ENCODE data around the gene CACNA2D2.

Gene CACNA2D2

GRCh38 chr3:50470658-50471057, 32.8 kb downstream of the CACNA2D2 start:
- no peaks in the 10 kb centered on the region for H3K9me3 ChIP-seq (ENCODE audit: control insufficient read depth, low read length)
- H3K4me3 ChIP-seq (ENCODE audit: insufficient read depth, low read depth, low read length) = no peak overlapping the region
- WGBS, 2 experiments = 83 to 94% methylated on average over 9 to 11 of the region's 12 CpGs
- peaks cover 6% of the 10 kb centered on the region for H3K4me1 ChIP-seq (ENCODE audit: control insufficient read depth, insufficient read depth, low read length)
- no peaks in the 10 kb centered on the region for H3K27me3 ChIP-seq (ENCODE audit: control insufficient read depth, insufficient read depth, low read length, poor library complexity, severe bottlenecking)
- H3K27ac ChIP-seq (ENCODE audit: insufficient read depth, low read depth, low read length, poor library complexity, severe bottlenecking) = no peak overlapping the region
- no peaks in the 10 kb centered on the region for H3K36me3 ChIP-seq (ENCODE audit: control insufficient read depth, insufficient read depth, low read length)

DNA sequence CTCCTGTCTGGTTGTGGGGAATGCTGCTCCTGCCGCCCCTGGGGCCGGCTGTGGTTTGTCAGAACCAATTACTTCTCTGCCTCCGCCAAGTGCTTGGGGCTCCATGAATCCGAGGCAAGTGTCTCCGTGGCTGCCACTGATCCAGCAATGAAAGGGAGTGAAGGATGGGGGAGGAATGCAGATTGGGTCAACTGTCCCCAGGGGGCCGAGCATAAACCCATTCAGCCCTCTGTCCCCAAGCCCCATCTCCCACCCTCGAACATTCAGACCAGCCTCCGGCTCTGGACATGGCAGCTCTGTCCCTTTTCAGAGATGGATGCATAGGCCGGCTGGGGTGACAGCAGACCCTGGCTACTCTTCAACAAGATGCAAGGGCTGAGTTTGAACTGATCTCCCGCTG, 35.5 kb downstream of the CACNA2D2 start:
- H3K4me3 ChIP-seq (ENCODE audit: insufficient read depth, low read depth, low read length) = no peak overlapping the region
- no peaks in the 10 kb centered on the region for H3K27me3 ChIP-seq (ENCODE audit: control insufficient read depth, insufficient read depth, low read length, poor library complexity, severe bottlenecking)
- no peaks in the 10 kb centered on the region for H3K9me3 ChIP-seq (ENCODE audit: control insufficient read depth, low read length)
- no peak overlapping the region for H3K27ac ChIP-seq (ENCODE audit: insufficient read depth, low read depth, low read length, poor library complexity, severe bottlenecking)
- WGBS, 2 experiments = 69 to 72% methylated on average over 10 of the region's 10 CpGs
- no peaks in the 10 kb centered on the region for H3K36me3 ChIP-seq (ENCODE audit: control insufficient read depth, insufficient read depth, low read length)
- H3K4me1 ChIP-seq (ENCODE audit: control insufficient read depth, insufficient read depth, low read length) = peaks cover 6% of the 10 kb centered on the region

DNA sequence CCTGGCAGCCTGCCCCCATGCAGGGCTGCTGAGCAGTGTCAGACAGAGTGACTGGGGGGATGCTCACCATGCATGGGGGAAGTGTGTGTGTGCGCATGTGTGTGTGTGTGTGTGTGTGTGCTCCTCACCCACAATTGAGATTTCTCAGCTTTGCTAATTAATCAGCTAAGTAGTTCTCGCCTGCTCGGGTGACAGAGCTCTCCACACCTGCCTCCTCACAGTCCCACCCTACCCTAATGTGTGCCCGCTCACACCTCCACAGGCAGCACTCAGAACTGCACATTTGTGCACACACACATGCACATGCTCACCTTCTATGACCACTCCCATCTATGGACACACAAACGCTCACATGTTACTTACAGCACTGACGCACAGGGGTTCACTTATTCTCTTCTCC, 37.3 kb downstream of the CACNA2D2 start:
- 93 to 96% methylated on average over 6 of the region's 6 CpGs for WGBS, 2 experiments
- no peaks in the 10 kb centered on the region for H3K27me3 ChIP-seq (ENCODE audit: control insufficient read depth, insufficient read depth, low read length, poor library complexity, severe bottlenecking)
- no peaks in the 10 kb centered on the region for H3K36me3 ChIP-seq (ENCODE audit: control insufficient read depth, insufficient read depth, low read length)
- H3K27ac ChIP-seq (ENCODE audit: insufficient read depth, low read depth, low read length, poor library complexity, severe bottlenecking) = no peak overlapping the region
- H3K9me3 ChIP-seq (ENCODE audit: control insufficient read depth, low read length) = no peaks in the 10 kb centered on the region
- H3K4me1 ChIP-seq (ENCODE audit: control insufficient read depth, insufficient read depth, low read length) = peaks cover 6% of the 10 kb centered on the region
- H3K4me3 ChIP-seq (ENCODE audit: insufficient read depth, low read depth, low read length) = no peak overlapping the region

DNA sequence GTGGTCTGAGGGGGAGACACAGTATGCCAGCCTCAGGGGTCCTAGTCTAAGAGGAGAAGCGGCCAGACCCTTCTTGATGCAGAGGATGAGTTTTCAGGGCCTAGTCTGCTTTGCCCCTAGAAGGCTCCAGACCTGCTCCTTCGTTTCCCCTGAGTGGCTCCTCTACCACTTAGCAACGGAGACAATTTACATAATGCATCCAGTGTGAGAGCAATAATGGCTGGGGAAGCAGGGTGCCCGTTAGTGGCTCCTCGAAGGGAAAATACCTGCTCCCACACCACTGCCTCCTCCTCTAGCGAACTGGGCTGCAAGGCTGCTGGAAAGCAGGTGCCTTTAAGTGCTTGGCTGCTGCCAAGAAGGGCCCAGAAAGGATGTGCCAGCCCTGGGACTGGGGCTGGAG, 38.9 kb downstream of the CACNA2D2 start:
- 64 to 67% methylated on average over 6 of the region's 6 CpGs for WGBS, 2 experiments
- no peaks in the 10 kb centered on the region for H3K27me3 ChIP-seq (ENCODE audit: control insufficient read depth, insufficient read depth, low read length, poor library complexity, severe bottlenecking)

GRCh38 chr3:50459785-50460184, 43.6 kb downstream of the CACNA2D2 start:
- H3K4me3 ChIP-seq (ENCODE audit: insufficient read depth, low read depth, low read length) = no peak overlapping the region
- H3K9me3 ChIP-seq (ENCODE audit: control insufficient read depth, low read length) = no peaks in the 10 kb centered on the region
- no peaks in the 10 kb centered on the region for H3K36me3 ChIP-seq (ENCODE audit: control insufficient read depth, insufficient read depth, low read length)
- no peaks in the 10 kb centered on the region for H3K27me3 ChIP-seq (ENCODE audit: control insufficient read depth, insufficient read depth, low read length, poor library complexity, severe bottlenecking)
- peaks cover 8% of the 10 kb centered on the region for H3K4me1 ChIP-seq (ENCODE audit: control insufficient read depth, insufficient read depth, low read length)
- 33 to 65% methylated on average over 1 to 2 of the region's 3 CpGs for WGBS, 2 experiments
- no peak overlapping the region for H3K27ac ChIP-seq (ENCODE audit: insufficient read depth, low read depth, low read length, poor library complexity, severe bottlenecking)

More for the DNA sequence above, 38.9 kb downstream of the CACNA2D2 start:
- Histone ChIP-seq H3K36me3 (ENCODE audit: control insufficient read depth, insufficient read depth, low read length) (no peaks in the 10 kb centered on the region), H3K9me3 (ENCODE audit: control insufficient read depth, low read length) (no peaks in the 10 kb centered on the region), H3K4me1 (ENCODE audit: control insufficient read depth, insufficient read depth, low read length) (peaks cover 6% of the 10 kb centered on the region), H3K4me3 (ENCODE audit: insufficient read depth, low read depth, low read length) (no peak overlapping the region), H3K27ac (ENCODE audit: insufficient read depth, low read depth, low read length, poor library complexity, severe bottlenecking) (no peak overlapping the region)

- 89 to 91% methylated on average over 7 of the region's 7 CpGs for WGBS, 2 experiments
- H3K27ac ChIP-seq (ENCODE audit: insufficient read depth, low read depth, low read length, poor library complexity, severe bottlenecking) = no peak overlapping the region
- H3K4me1 ChIP-seq (ENCODE audit: control insufficient read depth, insufficient read depth, low read length) = peaks cover 17% of the 10 kb centered on the region
- no peaks in the 10 kb centered on the region for H3K27me3 ChIP-seq (ENCODE audit: control insufficient read depth, insufficient read depth, low read length, poor library complexity, severe bottlenecking)
- no peak overlapping the region for H3K4me3 ChIP-seq (ENCODE audit: insufficient read depth, low read depth, low read length)
- H3K9me3 ChIP-seq (ENCODE audit: control insufficient read depth, low read length) = no peaks in the 10 kb centered on the region
- no peaks in the 10 kb centered on the region for H3K36me3 ChIP-seq (ENCODE audit: control insufficient read depth, insufficient read depth, low read length)
These were observed 45.4 kb downstream of the CACNA2D2 start for GRCh38 chr3:50457988-50458387.

- 94 to 95% methylated on average over 31 of the region's 31 CpGs for WGBS, 2 experiments
- Histone ChIP-seq H3K4me1 (ENCODE audit: control insufficient read depth, insufficient read depth, low read length) (peaks cover 22% of the 10 kb centered on the region), H3K36me3 (ENCODE audit: control insufficient read depth, insufficient read depth, low read length) (no peaks in the 10 kb centered on the region), H3K27ac (ENCODE audit: insufficient read depth, low read depth, low read length, poor library complexity, severe bottlenecking) (no peak overlapping the region), H3K27me3 (ENCODE audit: control insufficient read depth, insufficient read depth, low read length, poor library complexity, severe bottlenecking) (no peaks in the 10 kb centered on the region), H3K4me3 (ENCODE audit: insufficient read depth, low read depth, low read length) (no peak overlapping the region), H3K9me3 (ENCODE audit: control insufficient read depth, low read length) (no peaks in the 10 kb centered on the region)
These were observed 48.0 kb downstream of the CACNA2D2 start for GRCh38 chr3:50455161-50456018.

GRCh38 chr3:50454481-50455070, 48.9 kb downstream of the CACNA2D2 start:
- Histone ChIP-seq H3K4me3 (ENCODE audit: insufficient read depth, low read depth, low read length) (no peak overlapping the region), H3K4me1 (ENCODE audit: control insufficient read depth, insufficient read depth, low read length) (peaks cover 30% of the 10 kb centered on the region)
- 71 to 74% methylated on average over 9 to 10 of the region's 10 CpGs for WGBS, 2 experiments

GRCh38 chr3:50453907-50454306, 49.5 kb downstream of the CACNA2D2 start:
- WGBS, 2 experiments = 84% methylated on average over 13 of the region's 13 CpGs
- Histone ChIP-seq H3K9me3 (ENCODE audit: control insufficient read depth, low read length) (no peaks in the 10 kb centered on the region), H3K27me3 (ENCODE audit: control insufficient read depth, insufficient read depth, low read length, poor library complexity, severe bottlenecking) (no peaks in the 10 kb centered on the region), H3K36me3 (ENCODE audit: control insufficient read depth, insufficient read depth, low read length) (no peaks in the 10 kb centered on the region), H3K4me1 (ENCODE audit: control insufficient read depth, insufficient read depth, low read length) (peaks cover 32% of the 10 kb centered on the region), H3K4me3 (ENCODE audit: insufficient read depth, low read depth, low read length) (no peak overlapping the region), H3K27ac (ENCODE audit: insufficient read depth, low read depth, low read length, poor library complexity, severe bottlenecking) (no peak overlapping the region)

More at GRCh38 chr3:50454481-50455070, 48.9 kb downstream of the CACNA2D2 start:
- no peaks in the 10 kb centered on the region for H3K36me3 ChIP-seq (ENCODE audit: control insufficient read depth, insufficient read depth, low read length)
- H3K27me3 ChIP-seq (ENCODE audit: control insufficient read depth, insufficient read depth, low read length, poor library complexity, severe bottlenecking) = no peaks in the 10 kb centered on the region
- H3K27ac ChIP-seq (ENCODE audit: insufficient read depth, low read depth, low read length, poor library complexity, severe bottlenecking) = no peak overlapping the region
- H3K9me3 ChIP-seq (ENCODE audit: control insufficient read depth, low read length) = no peaks in the 10 kb centered on the region

DNA sequence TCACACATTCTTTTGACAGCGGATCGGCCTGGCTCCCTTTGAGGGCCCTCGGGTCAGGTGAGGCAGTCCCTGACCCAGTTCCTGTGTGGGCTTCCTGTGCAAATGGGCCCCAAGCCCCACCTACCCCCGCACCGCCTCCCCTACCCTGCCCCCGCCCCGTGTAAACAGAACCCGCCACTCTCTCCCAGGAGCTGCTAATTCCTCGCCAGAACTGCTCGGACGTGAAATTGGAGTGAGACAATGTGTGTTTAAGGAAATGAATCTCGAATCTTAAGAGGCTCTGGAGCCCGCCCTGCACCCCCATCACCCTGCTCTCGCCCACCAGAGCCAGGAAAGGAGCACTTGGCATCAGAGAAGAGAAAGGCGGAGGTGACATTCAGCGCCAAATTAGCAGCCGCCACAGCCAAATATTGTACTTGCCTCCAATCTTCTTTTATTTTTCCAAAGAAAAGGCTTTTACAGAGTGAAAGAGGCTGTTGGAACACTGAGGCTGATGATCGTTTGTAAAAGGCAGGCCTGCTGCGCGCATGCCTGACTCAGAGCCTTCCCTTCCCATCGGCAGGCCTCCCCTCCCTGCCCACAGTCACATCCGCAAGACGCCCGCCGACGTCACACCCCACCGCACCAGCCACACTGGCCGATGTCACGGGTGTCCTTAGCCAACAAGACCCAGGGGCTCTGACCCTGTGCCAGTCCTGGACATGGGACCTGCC, 53.1 kb downstream of the CACNA2D2 start:
- H3K4me3 ChIP-seq (ENCODE audit: insufficient read depth, low read depth, low read length) = no peak overlapping the region
- no peaks in the 10 kb centered on the region for H3K27me3 ChIP-seq (ENCODE audit: control insufficient read depth, insufficient read depth, low read length, poor library complexity, severe bottlenecking)
- no peak overlapping the region for H3K27ac ChIP-seq (ENCODE audit: insufficient read depth, low read depth, low read length, poor library complexity, severe bottlenecking)
- no peaks in the 10 kb centered on the region for H3K36me3 ChIP-seq (ENCODE audit: control insufficient read depth, insufficient read depth, low read length)
- peaks cover 28% of the 10 kb centered on the region for H3K4me1 ChIP-seq (ENCODE audit: control insufficient read depth, insufficient read depth, low read length)
- 67 to 68% methylated on average over 29 of the region's 29 CpGs for WGBS, 2 experiments
- no peaks in the 10 kb centered on the region for H3K9me3 ChIP-seq (ENCODE audit: control insufficient read depth, low read length)
